ENCODE results near the gene LMAN2L. TPM values are rescaled to one million over a fixed set of nuclear protein-coding genes. Genes with fewer than 3 reads are reported as not detected.

The LMAN2L gene
- total RNA-seq, 4 donors from 2014 or later: 18.1 to 22.9 (median 21.5) TPM

GRCh38 chr2:96783388-96783787, 43.5 kb upstream of the LMAN2L start:
- no peak overlapping the region for H3K4me3 ChIP-seq
- H3K9me3 ChIP-seq: no peaks in the 10 kb centered on the region
- H3K27ac ChIP-seq: no peak overlapping the region
- H3K4me1 ChIP-seq: peaks cover 0 to 24% (median 9%) of the 10 kb centered on the region in 3 donors
- 80 to 85% methylated on average over 3 of the region's 4 CpGs for WGBS, 2 donors (ENCODE audit: low coverage in 1 of 2)
- H3K36me3 ChIP-seq: no peaks in the 10 kb centered on the region
- no peak for ATAC-seq
- H3K27me3 ChIP-seq: no peaks in the 10 kb centered on the region
- TF ChIP-seq EP300 (IDR thresholded peaks at IDR 0.05): no peak
- TF ChIP-seq CTCF (IDR thresholded peaks at IDR 0.05): no peak
- TF ChIP-seq POLR2AphosphoS5 (IDR thresholded peaks at IDR 0.05): no peak
- no peak for TF ChIP-seq POLR2A (IDR thresholded peaks at IDR 0.05)

GRCh38 chr2:96775160-96775559, 35.3 kb upstream of the LMAN2L start:
- Histone ChIP-seq H3K9me3 (no peaks in the 10 kb centered on the region), H3K4me1 (peaks cover 0 to 27% (median 4%) of the 10 kb centered on the region in 3 donors), H3K27me3 (no peaks in the 10 kb centered on the region), H3K36me3 (no peaks in the 10 kb centered on the region), H3K27ac (no peak overlapping the region), H3K4me3 (no peak overlapping the region)
- TF ChIP-seq EP300 (IDR thresholded peaks at IDR 0.05) (no peak), POLR2A (IDR thresholded peaks at IDR 0.05) (no peak), POLR2AphosphoS5 (IDR thresholded peaks at IDR 0.05) (no peak)
- ATAC-seq: no peak
- WGBS, 2 donors (ENCODE audit: low coverage in 1 of 2): 0 to 50% methylated on average over 1 of the region's 1 CpG

GRCh38 chr2:96773922-96774321, 34.1 kb upstream of the LMAN2L start:
- no peak for ATAC-seq
- H3K4me3 ChIP-seq: peak overlapping the region in 1 of 2 donors; percentile 29
- no peaks in the 10 kb centered on the region for H3K27me3 ChIP-seq
- H3K9me3 ChIP-seq: no peaks in the 10 kb centered on the region
- WGBS, 2 donors (ENCODE audit: low coverage in 1 of 2): 85 to 100% methylated on average over 1 to 6 of the region's 7 CpGs
- peaks cover 0 to 34% (median 7%) of the 10 kb centered on the region in 3 donors for H3K4me1 ChIP-seq
- TF ChIP-seq EP300 (IDR thresholded peaks at IDR 0.05): no peak
- no peak for TF ChIP-seq CTCF (IDR thresholded peaks at IDR 0.05)
- TF ChIP-seq POLR2AphosphoS5 (IDR thresholded peaks at IDR 0.05): no peak
- TF ChIP-seq POLR2A (IDR thresholded peaks at IDR 0.05): no peak
- H3K36me3 ChIP-seq: no peaks in the 10 kb centered on the region
- H3K27ac ChIP-seq: no peak overlapping the region

- H3K36me3 ChIP-seq: no peaks in the 10 kb centered on the region
- H3K9me3 ChIP-seq: no peaks in the 10 kb centered on the region
- H3K4me1 ChIP-seq: peaks cover 0 to 34% (median 7%) of the 10 kb centered on the region in 3 donors
- no peak for TF ChIP-seq POLR2A (IDR thresholded peaks at IDR 0.05)
- TF ChIP-seq EP300 (IDR thresholded peaks at IDR 0.05): no peak
- no peak for TF ChIP-seq POLR2AphosphoS5 (IDR thresholded peaks at IDR 0.05)
- TF ChIP-seq CTCF (IDR thresholded peaks at IDR 0.05): no peak
- no peak overlapping the region for H3K27ac ChIP-seq
- no peak for ATAC-seq
- H3K4me3 ChIP-seq: no peak overlapping the region
- WGBS, 2 donors (ENCODE audit: low coverage in 1 of 2): 85 to 92% methylated on average over 10 to 11 of the region's 12 CpGs
- no peaks in the 10 kb centered on the region for H3K27me3 ChIP-seq
Measured at GRCh38 chr2:96772903-96773671, 33.2 kb upstream of the LMAN2L start.

GRCh38 chr2:96771796-96772618, 32.1 kb upstream of the LMAN2L start:
- H3K27ac ChIP-seq: no peak overlapping the region
- H3K4me1 ChIP-seq: peaks cover 0 to 34% (median 7%) of the 10 kb centered on the region in 3 donors
- no peak for TF ChIP-seq EP300 (IDR thresholded peaks at IDR 0.05)
- no peak for TF ChIP-seq POLR2AphosphoS5 (IDR thresholded peaks at IDR 0.05)
- no peak for ATAC-seq
- no peaks in the 10 kb centered on the region for H3K36me3 ChIP-seq
- H3K27me3 ChIP-seq: no peaks in the 10 kb centered on the region
- no peaks in the 10 kb centered on the region for H3K9me3 ChIP-seq
- WGBS, 2 donors (ENCODE audit: low coverage in 1 of 2): 86 to 90% methylated on average over 8 to 12 of the region's 20 CpGs
- no peak overlapping the region for H3K4me3 ChIP-seq
